ENCODE data around the gene CDK10. TPM values are rescaled to one million over a fixed set of nuclear protein-coding genes. Genes with fewer than 3 reads are reported as not detected.

CDK10 gene
- total RNA-seq, 6 experiments from 2014 or later: 35.0 to 72.2 (median 53.7) TPM

Other genes with a start within 250 kb of the CDK10 start
- gene ANKRD11, start 196.1 kb upstream of the CDK10 start, total RNA-seq: 10 to 100 TPM; 26.2 to 65.8 (median 41.6) TPM
- 10 to 100 TPM; 44.0 to 70.5 (median 57.0) TPM for gene SPG7, start 178.3 kb upstream of the CDK10 start, total RNA-seq
- gene RPL13, start 126.0 kb upstream of the CDK10 start, total RNA-seq: 1,000 to 10,000 TPM in 2 of 6 experiments, 100 to 1,000 TPM in 4; 684 to 2,810 (median 731) TPM
- 1 to 10 TPM in 2 of 6 experiments, under 1 TPM in 4; 0.33 to 3.7 (median 0.77) TPM for gene CPNE7, start 110.9 kb upstream of the CDK10 start, total RNA-seq
- gene DPEP1, start 73.0 kb upstream of the CDK10 start, total RNA-seq: under 1 TPM in 1 of 6 experiments, not detected in 5; 0.93 TPM
- gene CHMP1A, start 29.0 kb upstream of the CDK10 start, total RNA-seq: 10 to 100 TPM; 27.2 to 42.3 (median 33.1) TPM
- 1 to 10 TPM; 1.8 to 5.0 (median 3.3) TPM for gene SPATA33, start 28.9 kb upstream of the CDK10 start, total RNA-seq
- gene SPATA2L, start 15.0 kb downstream of the CDK10 start, total RNA-seq: 10 to 100 TPM in 3 of 6 experiments, 1 to 10 TPM in 3; 5.6 to 17.9 (median 11.2) TPM
- gene VPS9D1, start 34.2 kb downstream of the CDK10 start, total RNA-seq: 10 to 100 TPM in 3 of 6 experiments, 1 to 10 TPM in 3; 5.6 to 12.4 (median 9.4) TPM
- gene ZNF276, start 34.8 kb downstream of the CDK10 start, total RNA-seq: 10 to 100 TPM in 2 of 6 experiments, 1 to 10 TPM in 4; 6.9 to 13.4 (median 9.1) TPM
- 10 to 100 TPM in 1 of 6 experiments, 1 to 10 TPM in 5; 4.5 to 12.7 (median 8.3) TPM for gene FANCA, start 130.0 kb downstream of the CDK10 start, total RNA-seq
- 1 to 10 TPM; 4.8 to 7.8 (median 6.1) TPM for gene SPIRE2, start 141.8 kb downstream of the CDK10 start, total RNA-seq
- gene TCF25, start 186.9 kb downstream of the CDK10 start, total RNA-seq: 10 to 100 TPM; 66.6 to 91.6 (median 77.9) TPM
- 1 to 10 TPM in 2 of 6 experiments, under 1 TPM in 4; 0.31 to 1.6 (median 0.77) TPM for gene MC1R, start 232.2 kb downstream of the CDK10 start, total RNA-seq
- gene TUBB3, start 236.7 kb downstream of the CDK10 start, total RNA-seq: under 1 TPM in 4 of 6 experiments, not detected in 2; 0.13 to 0.86 (median 0.36) TPM

All from right lobe of liver (tissue), 5 donors.